A673 (cell line): Measurements from ENCODE around the gene FAM180A. TPM values are rescaled to one million over a fixed set of nuclear protein-coding genes. Genes with fewer than 3 reads are reported as not detected.

Experiments
- BruUV-seq: library from RNA; stranded (reverse); fragments of 400-500 nt; replicated peaks from 2 replicates; lab custom pipeline; 2021; lab: Mats Ljungman, UMichigan
- CTCF ChIA-PET: fragments of 300-600 bp; sonication (Branson Sonifier 250); formaldehyde crosslinking; loops from one replicate; lab custom pipeline; 2022; ENCODE audit warnings: antibody characterized with exemption; lab: Charles Lee
- POLR2A ChIA-PET: fragments of 300-600 bp; sonication (Branson Sonifier 250); formaldehyde crosslinking; loops from one replicate; lab custom pipeline; 2022; ENCODE audit warnings: antibody characterized with exemption; ENCODE audit not compliant: low non-redundant PET; lab: Charles Lee
- DNase-seq: peaks from one replicate; pipeline ENCODE4 v3.0.0-alpha.2; 2015; ENCODE audit warnings: low spot score
- H3K27ac ChIP-seq: fragments of 200-600 bp; sonication (generic); 2 replicates; pipeline ENCODE4 v1.5.1; 2016; ENCODE audit warnings: mixed run types, low read depth, mild to moderate bottlenecking, mixed read lengths, antibody characterized with exemption, low read length; ENCODE audit not compliant: poor library complexity, severe bottlenecking
- H3K27me3 ChIP-seq: fragments of 200-600 bp; sonication (generic); replicated peaks from 2 replicates; pipeline ENCODE4 v1.6.1; 2017; ENCODE audit warnings: mixed run types, low read depth, mild to moderate bottlenecking, mixed read lengths, antibody characterized with exemption, low read length; ENCODE audit not compliant: insufficient read depth, poor library complexity
- H3K36me3 ChIP-seq: fragments of 200-600 bp; sonication (generic); 2 replicates; pipeline ENCODE4 v1.6.1; 2016; ENCODE audit warnings: mixed run types, mild to moderate bottlenecking, mixed read lengths, antibody characterized with exemption, low read length; ENCODE audit not compliant: insufficient read depth, poor library complexity, severe bottlenecking
- H3K4me1 ChIP-seq: fragments of 200-600 bp; sonication (generic); 2 replicates; pipeline ENCODE4 v1.6.1; 2017; ENCODE audit warnings: mixed run types, mild to moderate bottlenecking, mixed read lengths, antibody characterized with exemption, low read length; ENCODE audit not compliant: insufficient read depth, poor library complexity, severe bottlenecking
- H3K4me3 ChIP-seq: fragments of 200-600 bp; sonication (generic); 2 replicates; pipeline ENCODE4 v1.5.1; 2016; ENCODE audit warnings: low read depth, mixed run types, mild to moderate bottlenecking, mixed read lengths, low read length; ENCODE audit not compliant: poor library complexity, severe bottlenecking
- H3K9me3 ChIP-seq: fragments of 200-600 bp; sonication (generic); 2 replicates; pipeline ENCODE4 v1.6.1; 2016; ENCODE audit warnings: mixed run types, low read depth, mild to moderate bottlenecking, mixed read lengths, antibody characterized with exemption, low read length; ENCODE audit not compliant: poor library complexity, severe bottlenecking
- EZH2 ChIP-seq: fragments of 200-600 bp; sonication (generic); IDR thresholded peaks from 2 replicates; pipeline ENCODE4 v1.6.1; 2017; ENCODE audit warnings: borderline replicate concordance, low read depth, mild to moderate bottlenecking, mixed read lengths, antibody characterized with exemption, low read length; ENCODE audit not compliant: poor library complexity, severe bottlenecking
- intact Hi-C: fragments of 100-400 bp; cut with micrococcal nuclease; formaldehyde crosslinking; loops from one replicate; pipeline ENCODE4 v1.10.0; 2022; ENCODE audit not compliant: unreplicated experiment
- total RNA-seq: library from RNA; stranded (reverse); gene quantifications from 2 replicates; pipeline ENCODE4 v1.2.3, GENCODE V29; 2021
- TF ChIP-seq, protein P1 (sequence below): fragments of 300-800, 200-600 bp; sonication (generic); conservative IDR thresholded peaks from 2 replicates; pipeline ENCODE4 v1.5.1; 2017; ENCODE audit warnings: low read depth, mild to moderate bottlenecking, antibody characterized with exemption, low read length, moderate library complexity, mixed read lengths

Gene FAM180A
- total RNA-seq, 1 experiment from 2014 or later = not detected

DNA sequence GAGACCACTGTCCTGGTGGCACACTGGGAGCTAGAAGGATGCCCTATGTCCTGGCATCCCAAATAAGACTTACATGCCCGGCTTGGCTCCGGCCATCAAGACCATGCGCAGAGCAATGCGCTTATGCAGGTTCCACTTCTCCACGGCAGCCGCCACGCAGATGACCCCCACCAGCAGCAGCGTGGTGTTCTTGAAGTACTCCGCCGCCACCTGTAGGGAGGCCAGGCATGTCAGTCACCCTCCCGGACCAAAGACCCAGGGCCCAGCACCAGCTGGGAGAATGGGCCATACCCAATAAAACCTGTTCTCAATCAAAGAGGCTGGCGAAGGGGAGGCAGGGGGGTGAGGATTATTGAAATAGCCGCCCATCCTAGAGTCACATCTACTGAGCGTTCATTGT is 40.6 kb downstream of the FAM180A start:
- no peaks in the 10 kb centered on the region for H3K36me3 ChIP-seq
- TF ChIP-seq, protein P1, sequence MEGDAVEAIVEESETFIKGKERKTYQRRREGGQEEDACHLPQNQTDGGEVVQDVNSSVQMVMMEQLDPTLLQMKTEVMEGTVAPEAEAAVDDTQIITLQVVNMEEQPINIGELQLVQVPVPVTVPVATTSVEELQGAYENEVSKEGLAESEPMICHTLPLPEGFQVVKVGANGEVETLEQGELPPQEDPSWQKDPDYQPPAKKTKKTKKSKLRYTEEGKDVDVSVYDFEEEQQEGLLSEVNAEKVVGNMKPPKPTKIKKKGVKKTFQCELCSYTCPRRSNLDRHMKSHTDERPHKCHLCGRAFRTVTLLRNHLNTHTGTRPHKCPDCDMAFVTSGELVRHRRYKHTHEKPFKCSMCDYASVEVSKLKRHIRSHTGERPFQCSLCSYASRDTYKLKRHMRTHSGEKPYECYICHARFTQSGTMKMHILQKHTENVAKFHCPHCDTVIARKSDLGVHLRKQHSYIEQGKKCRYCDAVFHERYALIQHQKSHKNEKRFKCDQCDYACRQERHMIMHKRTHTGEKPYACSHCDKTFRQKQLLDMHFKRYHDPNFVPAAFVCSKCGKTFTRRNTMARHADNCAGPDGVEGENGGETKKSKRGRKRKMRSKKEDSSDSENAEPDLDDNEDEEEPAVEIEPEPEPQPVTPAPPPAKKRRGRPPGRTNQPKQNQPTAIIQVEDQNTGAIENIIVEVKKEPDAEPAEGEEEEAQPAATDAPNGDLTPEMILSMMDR = no peak
- no peak for TF ChIP-seq EZH2
- DNase-seq = no peak
- ChIA-PET POLR2A (no interaction called here), CTCF (no interaction called here)
- no TSS peak for BruUV-seq
- H3K4me1 ChIP-seq = no peaks in the 10 kb centered on the region
- intact Hi-C loops = no loop called here
- peaks cover 39% of the 10 kb centered on the region for H3K27me3 ChIP-seq
- no peaks in the 10 kb centered on the region for H3K9me3 ChIP-seq
- H3K27ac ChIP-seq = no peak overlapping the region
- H3K4me3 ChIP-seq = no peak overlapping the region

DNA sequence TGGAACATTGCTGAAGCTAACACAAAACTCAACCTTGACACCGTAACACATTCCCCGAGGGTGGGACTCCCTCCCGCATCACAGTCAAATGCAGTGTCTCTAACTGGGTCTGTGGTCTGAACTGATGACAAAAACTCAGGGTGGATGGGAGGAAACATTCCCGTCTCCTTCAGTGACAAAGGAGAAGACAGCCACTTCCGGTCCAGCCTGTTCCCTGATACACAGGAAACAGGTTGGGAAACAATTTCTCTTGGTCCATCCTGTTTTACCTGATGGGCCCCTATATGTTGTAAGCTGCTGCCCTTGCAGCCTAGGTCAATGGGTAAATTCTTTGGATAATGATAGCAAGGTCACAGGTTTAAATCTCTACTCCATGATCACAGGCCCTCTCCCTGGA is 41.0 kb downstream of the FAM180A start:
- no peak for DNase-seq
- intact Hi-C loops = no loop called here
- ChIA-PET POLR2A (no interaction called here), CTCF (no interaction called here)
- peaks cover 35% of the 10 kb centered on the region for H3K27me3 ChIP-seq
- no peaks in the 10 kb centered on the region for H3K9me3 ChIP-seq
- no peak overlapping the region for H3K27ac ChIP-seq
- TF ChIP-seq, protein P1 = no peak
- TF ChIP-seq EZH2 = no peak
- no peak overlapping the region for H3K4me3 ChIP-seq
- H3K36me3 ChIP-seq = no peaks in the 10 kb centered on the region
- no peaks in the 10 kb centered on the region for H3K4me1 ChIP-seq
- BruUV-seq = no TSS peak

DNA sequence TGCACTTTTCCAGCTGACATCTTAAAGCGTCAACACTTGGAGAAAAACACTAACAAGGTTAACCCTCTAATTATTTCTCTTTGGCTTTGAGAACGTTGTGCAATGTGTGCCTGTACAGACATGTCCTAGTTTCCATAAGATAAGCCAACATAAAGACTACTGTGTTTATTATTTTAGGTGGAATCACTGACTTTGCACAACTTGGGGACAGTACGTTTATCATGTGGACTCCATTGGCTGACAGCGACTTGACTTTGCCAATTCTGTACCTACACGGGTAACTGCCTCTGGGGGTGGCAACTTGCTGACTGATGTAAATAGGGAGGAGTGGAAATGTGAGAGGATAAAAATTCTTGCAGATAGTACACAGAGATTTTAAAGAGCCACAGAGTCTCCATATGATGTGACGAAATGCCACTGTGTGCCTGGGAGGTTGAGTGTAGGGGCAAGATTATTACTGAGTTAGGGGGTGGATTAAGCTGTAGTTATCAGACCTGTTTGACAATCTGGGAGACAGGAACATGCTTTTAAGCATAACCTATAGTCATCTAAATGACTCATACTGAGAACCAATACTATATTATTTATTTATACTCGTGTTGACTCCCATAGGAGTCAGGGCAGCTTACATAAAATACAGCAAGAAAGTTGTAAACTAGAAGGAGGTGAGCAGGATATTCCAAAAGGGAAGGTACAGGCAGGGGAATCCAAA is 41.6 kb downstream of the FAM180A start:
- no peak for DNase-seq
- POLR2A ChIA-PET = no interaction called here

More for the DNA sequence above, 41.6 kb downstream of the FAM180A start:
- Histone ChIP-seq H3K4me3 (no peak overlapping the region), H3K27me3 (peaks cover 29% of the 10 kb centered on the region), H3K27ac (no peak overlapping the region), H3K4me1 (no peaks in the 10 kb centered on the region), H3K36me3 (no peaks in the 10 kb centered on the region), H3K9me3 (no peaks in the 10 kb centered on the region)
- no TSS peak for BruUV-seq
- CTCF ChIA-PET = no interaction called here
- TF ChIP-seq, protein P1 = no peak
- TF ChIP-seq EZH2 = no peak
- intact Hi-C loops = no loop called here
